ENCODE results near the gene ST6GALNAC5.

- TF ChIP-seq CTCF (IDR thresholded peaks at IDR 0.05) (no peak), ZFX (IDR thresholded peaks at IDR 0.05; ENCODE audit: borderline replicate concordance) (no peak)
Observed at GRCh38 chr1:76854255-76854654, 13.0 kb upstream of the ST6GALNAC5 start.
